Kidney epithelial cell (primary cell): ENCODE data around the gene LYZL4. TPM values are rescaled to one million over a fixed set of nuclear protein-coding genes. Genes with fewer than 3 reads are reported as not detected.

ENCODE experiments used
- DNase-seq: peaks from one replicate; pipeline ENCODE4 v3.0.0-alpha.2; 2010; ENCODE audit warnings: low read depth
- H3K27me3 ChIP-seq: 2 replicates; pipeline ENCODE4 v1.6.0; 2011; ENCODE audit warnings: low read length; ENCODE audit not compliant: control insufficient read depth, insufficient read depth
- H3K36me3 ChIP-seq: 2 replicates; pipeline ENCODE4 v1.5.1; 2011; ENCODE audit warnings: low read length; ENCODE audit not compliant: control insufficient read depth, insufficient read depth
- H3K4me3 ChIP-seq: 2 replicates; pipeline ENCODE4 v1.5.1; 2011; ENCODE audit warnings: low read depth, mild to moderate bottlenecking, control low read depth, low read length
- total RNA-seq: library from RNA; depleted of rRNA; stranded (reverse); fragments of >200 nt; gene quantifications from 2 replicates; pipeline ENCODE4 v1.2.3, GENCODE V29; 2015
- TF ChIP-seq, protein P1 (sequence below): IDR thresholded peaks from 2 replicates; pipeline ENCODE4 v1.5.1; 2011; ENCODE audit warnings: mild to moderate bottlenecking, moderate library complexity, low read length, control low read depth, inconsistent platforms; ENCODE audit not compliant: insufficient read depth, poor library complexity, severe bottlenecking

The LYZL4 gene
- total RNA-seq, 1 donor from 2014 or later: not detected

DNA sequence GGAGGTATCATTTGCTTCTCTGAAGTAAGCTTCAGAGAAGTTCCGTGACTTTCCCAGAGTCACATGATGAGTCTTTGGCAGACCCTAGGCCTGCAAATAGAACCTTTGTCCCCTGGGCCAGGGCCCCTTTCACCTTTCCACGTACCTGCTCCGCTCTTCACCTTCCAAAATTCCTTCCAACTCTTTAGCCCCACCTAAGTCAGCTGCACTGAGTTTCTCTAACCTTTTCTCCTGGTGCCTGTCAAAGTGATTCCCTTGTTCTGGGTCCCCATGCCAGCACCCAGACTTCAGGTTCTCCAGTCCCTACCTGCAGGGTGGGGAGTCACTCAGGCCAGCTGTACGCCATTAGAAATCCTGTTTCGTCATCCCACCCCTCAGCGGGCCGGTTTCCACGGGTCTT lies 12.8 kb downstream of the LYZL4 start:
- no peak for DNase-seq
- Histone ChIP-seq H3K36me3 (no peaks in the 10 kb centered on the region), H3K4me3 (no peak overlapping the region), H3K27me3 (peaks cover 2% of the 10 kb centered on the region)
- TF ChIP-seq, protein P1, sequence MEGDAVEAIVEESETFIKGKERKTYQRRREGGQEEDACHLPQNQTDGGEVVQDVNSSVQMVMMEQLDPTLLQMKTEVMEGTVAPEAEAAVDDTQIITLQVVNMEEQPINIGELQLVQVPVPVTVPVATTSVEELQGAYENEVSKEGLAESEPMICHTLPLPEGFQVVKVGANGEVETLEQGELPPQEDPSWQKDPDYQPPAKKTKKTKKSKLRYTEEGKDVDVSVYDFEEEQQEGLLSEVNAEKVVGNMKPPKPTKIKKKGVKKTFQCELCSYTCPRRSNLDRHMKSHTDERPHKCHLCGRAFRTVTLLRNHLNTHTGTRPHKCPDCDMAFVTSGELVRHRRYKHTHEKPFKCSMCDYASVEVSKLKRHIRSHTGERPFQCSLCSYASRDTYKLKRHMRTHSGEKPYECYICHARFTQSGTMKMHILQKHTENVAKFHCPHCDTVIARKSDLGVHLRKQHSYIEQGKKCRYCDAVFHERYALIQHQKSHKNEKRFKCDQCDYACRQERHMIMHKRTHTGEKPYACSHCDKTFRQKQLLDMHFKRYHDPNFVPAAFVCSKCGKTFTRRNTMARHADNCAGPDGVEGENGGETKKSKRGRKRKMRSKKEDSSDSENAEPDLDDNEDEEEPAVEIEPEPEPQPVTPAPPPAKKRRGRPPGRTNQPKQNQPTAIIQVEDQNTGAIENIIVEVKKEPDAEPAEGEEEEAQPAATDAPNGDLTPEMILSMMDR: no peak

DNA sequence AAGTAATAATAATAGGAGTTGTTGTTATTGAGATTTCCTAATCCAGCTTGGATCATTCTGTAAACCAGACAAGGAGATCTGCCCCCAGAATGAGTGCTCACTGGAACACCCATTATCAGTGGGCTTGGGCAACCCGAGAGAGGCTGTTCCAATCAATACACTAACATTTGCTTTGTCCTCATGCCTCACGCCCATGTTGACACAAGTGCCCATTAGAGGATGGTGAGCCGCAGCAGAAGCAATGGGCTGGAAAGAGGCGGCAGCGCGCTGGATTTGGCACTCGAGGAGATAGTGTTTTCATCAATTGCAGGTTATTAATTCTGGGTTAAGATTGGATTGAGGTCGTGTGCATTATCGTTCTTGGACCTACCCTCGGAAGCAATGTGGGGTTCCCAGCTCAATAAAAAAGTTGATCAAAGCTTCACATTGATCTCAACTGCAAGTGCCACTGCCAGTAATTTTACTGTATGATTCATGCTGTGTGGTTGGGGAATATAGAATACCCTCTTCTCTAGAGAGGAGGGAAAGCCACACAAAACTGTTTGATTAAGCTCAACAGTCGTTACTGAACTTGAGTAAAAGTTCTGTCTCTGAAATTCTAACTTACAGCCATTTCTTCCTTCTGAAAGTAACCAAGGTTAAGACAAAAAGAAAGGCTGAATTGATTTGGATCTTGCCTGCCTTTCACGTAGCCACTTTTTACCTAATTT lies 15.7 kb downstream of the LYZL4 start:
- H3K4me3 ChIP-seq: no peak overlapping the region
- TF ChIP-seq, protein P1: no peak
- DNase-seq: no peak
- no peaks in the 10 kb centered on the region for H3K36me3 ChIP-seq
- H3K27me3 ChIP-seq: peaks cover 2% of the 10 kb centered on the region

DNA sequence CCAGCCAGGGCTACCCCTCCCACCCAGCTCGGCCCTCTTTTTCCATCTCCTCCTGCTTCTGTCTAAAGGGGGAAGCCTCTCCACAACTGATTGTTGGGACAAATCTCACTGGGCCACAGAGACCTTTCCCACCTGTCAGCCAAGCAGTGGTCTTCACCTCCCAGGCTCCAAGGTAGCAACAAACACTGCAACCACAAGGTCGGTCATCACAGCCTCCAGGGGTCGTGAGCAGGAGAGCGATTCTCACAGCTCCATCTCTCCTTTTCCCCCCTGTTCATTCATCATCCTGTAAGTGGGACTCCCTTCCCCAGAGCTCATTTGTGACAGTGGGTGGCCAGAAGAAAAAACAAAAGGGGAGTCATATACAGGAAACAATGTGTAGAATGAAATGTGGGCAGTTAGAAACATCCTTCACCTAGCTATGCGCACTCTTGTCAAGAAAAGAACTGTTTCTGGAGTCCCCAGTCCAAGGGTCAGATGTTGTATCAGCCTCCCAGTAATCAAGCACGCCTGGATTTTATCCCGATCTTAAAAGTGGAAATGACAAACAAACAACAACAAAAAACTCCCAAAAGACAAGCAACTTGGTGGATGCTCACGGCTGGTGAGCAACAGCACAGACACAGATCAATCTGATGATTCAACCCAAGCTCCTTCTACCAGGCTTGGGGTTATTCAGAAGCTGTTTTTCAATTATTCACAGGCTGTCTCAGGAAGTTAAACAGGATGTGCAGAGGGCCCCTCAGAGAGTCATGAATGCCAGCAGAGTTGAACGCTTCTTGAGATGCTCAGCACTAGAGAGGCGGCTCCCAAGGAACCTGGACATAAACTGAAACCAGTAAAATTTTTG lies 22.4 kb downstream of the LYZL4 start:
- DNase-seq: no peak
- peaks cover 3% of the 10 kb centered on the region for H3K27me3 ChIP-seq
- no peak overlapping the region for H3K4me3 ChIP-seq
- H3K36me3 ChIP-seq: no peaks in the 10 kb centered on the region
- TF ChIP-seq, protein P1: no peak

DNA sequence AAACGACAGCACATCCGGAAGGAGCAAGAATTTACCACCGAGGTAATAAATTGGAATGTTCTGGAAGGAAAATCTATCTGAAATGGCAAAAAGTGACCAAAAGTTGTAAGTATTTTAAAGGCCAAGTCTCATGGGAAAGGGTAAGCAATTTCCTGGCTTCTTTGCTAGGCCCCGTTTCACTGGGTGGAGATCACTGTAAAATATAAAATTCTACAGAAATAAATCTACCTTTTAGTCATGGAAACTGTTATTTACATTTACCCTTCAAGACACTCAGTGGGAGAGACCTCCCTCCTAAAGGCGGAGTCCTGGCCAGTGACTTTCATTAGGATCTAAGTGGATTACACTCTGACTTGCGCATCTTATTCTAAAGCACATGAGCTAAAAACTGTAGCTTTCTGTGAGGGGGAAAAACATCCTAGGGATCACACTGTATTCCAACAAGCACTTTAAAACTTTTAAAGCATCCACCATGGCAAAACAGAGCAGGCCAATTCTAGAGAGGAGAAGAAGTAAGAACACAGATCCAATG lies 28.8 kb downstream of the LYZL4 start:
- Histone ChIP-seq H3K27me3 (peaks cover 3% of the 10 kb centered on the region), H3K4me3 (no peak overlapping the region), H3K36me3 (no peaks in the 10 kb centered on the region)
- TF ChIP-seq, protein P1: no peak
- no peak for DNase-seq

DNA sequence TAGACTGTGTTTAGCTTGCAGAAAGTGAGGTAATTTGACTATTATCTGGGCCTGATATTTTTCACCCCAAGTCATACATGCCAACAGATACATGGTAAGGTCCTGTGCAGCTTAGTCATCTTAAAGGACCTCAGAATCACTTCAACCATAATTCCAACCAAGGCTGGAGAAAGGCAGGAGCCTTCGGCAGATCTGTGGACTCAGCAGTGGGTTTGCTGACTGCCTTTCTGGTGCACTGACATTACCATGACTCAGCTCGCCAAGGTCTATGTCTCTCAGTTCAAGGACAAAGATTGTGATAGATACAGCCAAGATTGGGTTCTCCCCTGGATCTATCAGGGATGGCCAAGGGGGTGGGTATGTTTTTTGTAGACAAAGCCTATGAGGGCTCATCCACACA lies 32.7 kb downstream of the LYZL4 start:
- TF ChIP-seq, protein P1: no peak
- no peaks in the 10 kb centered on the region for H3K27me3 ChIP-seq
- H3K4me3 ChIP-seq: no peak overlapping the region
- no peaks in the 10 kb centered on the region for H3K36me3 ChIP-seq
- DNase-seq: no peak
